Calu3 (cell line): ENCODE results near the gene ANKRD33B. TPM values are rescaled to one million over a fixed set of nuclear protein-coding genes. Genes with fewer than 3 reads are reported as not detected.
"Not testable (repeated sequence)": the region's sequence is repeated elsewhere in the genome, so short reads cannot be mapped to it uniquely, and the experiment has no call there.

Experiments used
- BruUV-seq: library from RNA; stranded (reverse); fragments of 400-500 nt; replicated peaks from 2 replicates; lab custom pipeline; 2021; lab: Mats Ljungman, UMichigan
- CTCF ChIA-PET: fragments of 300-600 bp; sonication (Branson Sonifier 250); formaldehyde crosslinking; loops from one replicate; lab custom pipeline; 2022; ENCODE audit warnings: antibody characterized with exemption; lab: Charles Lee
- DNase-seq: peaks from one replicate; pipeline ENCODE4 v3.0.0; 2022
- H3K27ac Mint-ChIP-seq: one replicate; pipeline ENCODE4 v1.8.0; 2022; ENCODE audit warnings: mixed read lengths; ENCODE audit not compliant: unreplicated experiment
- H3K27me3 Mint-ChIP-seq: one replicate; pipeline ENCODE4 v1.8.0; 2022; ENCODE audit warnings: mixed read lengths; ENCODE audit not compliant: unreplicated experiment
- H3K36me3 Mint-ChIP-seq: one replicate; pipeline ENCODE4 v1.8.0; 2022; ENCODE audit warnings: mild to moderate bottlenecking, moderate library complexity, mixed read lengths; ENCODE audit not compliant: insufficient read depth, unreplicated experiment
- H3K4me1 Mint-ChIP-seq: one replicate; pipeline ENCODE4 v1.8.0; 2022; ENCODE audit warnings: mild to moderate bottlenecking, low read depth, mixed read lengths; ENCODE audit not compliant: unreplicated experiment
- H3K4me3 Mint-ChIP-seq: one replicate; pipeline ENCODE4 v1.8.0; 2022; ENCODE audit warnings: mild to moderate bottlenecking, low read depth, moderate library complexity, mixed read lengths; ENCODE audit not compliant: unreplicated experiment
- H3K9me3 Mint-ChIP-seq: one replicate; pipeline ENCODE4 v1.8.0; 2022; ENCODE audit warnings: low read depth, mixed read lengths; ENCODE audit not compliant: unreplicated experiment
- intact Hi-C: fragments of 100-400 bp; cut with micrococcal nuclease; formaldehyde crosslinking; loops from one replicate; pipeline ENCODE4 v1.10.0; 2022; ENCODE audit not compliant: unreplicated experiment
- total RNA-seq: library from RNA; stranded (reverse); gene quantifications from 2 replicates; pipeline ENCODE4 v1.2.3, GENCODE V29; 2022
- TF ChIP-seq, protein P1 (sequence below): fragments of 200-600 bp; IDR thresholded peaks from one replicate; pipeline ENCODE4 v1.8.0; 2022; ENCODE audit warnings: antibody characterized with exemption; ENCODE audit not compliant: unreplicated experiment

Gene ANKRD33B
- total RNA-seq, 1 experiment from 2014 or later = 3.6 TPM

DNA sequence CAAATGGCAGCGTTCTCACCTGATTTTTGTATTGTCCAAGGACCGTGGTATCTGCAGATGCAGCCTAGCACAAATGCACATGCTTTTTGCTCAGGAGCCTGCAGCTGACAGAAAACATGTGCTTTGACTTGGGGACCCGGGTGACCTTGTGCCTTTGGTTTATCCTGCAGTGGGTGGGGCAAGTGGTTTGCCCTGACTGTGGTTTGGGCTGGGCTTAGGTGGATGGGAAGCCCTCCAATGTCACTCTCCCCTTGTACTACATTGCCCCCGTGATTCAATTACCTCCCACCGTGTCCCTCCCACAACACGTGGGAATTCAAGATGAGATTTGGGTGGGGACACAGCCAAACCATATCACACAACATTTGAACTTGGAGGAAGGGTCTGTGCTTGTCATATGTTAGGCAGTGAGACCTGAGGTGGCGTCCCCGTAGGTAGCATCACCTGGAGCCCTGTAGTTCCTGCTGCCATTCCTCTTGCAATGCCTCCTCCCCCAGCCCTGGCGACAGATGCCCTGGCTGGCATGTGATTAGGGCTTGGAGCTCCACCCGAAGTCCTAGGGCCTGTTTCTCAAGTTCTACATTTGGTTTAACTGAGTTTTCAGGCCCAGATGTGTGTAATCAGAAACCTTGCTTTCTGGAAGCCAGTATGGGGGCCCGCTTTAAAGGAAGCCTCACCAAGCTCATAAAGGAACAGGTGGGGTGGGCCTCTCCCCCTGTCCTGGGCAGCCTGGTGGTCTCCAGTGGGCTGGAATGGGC, 2.1 kb downstream of the ANKRD33B start:
- Mint-ChIP-seq H3K36me3 (peaks cover 24% of the 10 kb centered on the region), H3K4me3 (peak overlapping the region; percentile 79), H3K27ac (no peak overlapping the region), H3K27me3 (no peaks in the 10 kb centered on the region), H3K4me1 (peaks cover 9% of the 10 kb centered on the region), H3K9me3 (no peaks in the 10 kb centered on the region)
- no TSS peak for BruUV-seq
- DNase-seq = no peak
- CTCF ChIA-PET = interaction anchor here (0.6 kb wide), 1 partner anchor 21 kb away, joined by 3 read pairs; no protein-coding TSS in a partner anchor
- intact Hi-C loops = loop anchor here (10.0 kb wide), 1 partner anchor 59 kb away; no protein-coding TSS in a partner anchor
- TF ChIP-seq, protein P1, sequence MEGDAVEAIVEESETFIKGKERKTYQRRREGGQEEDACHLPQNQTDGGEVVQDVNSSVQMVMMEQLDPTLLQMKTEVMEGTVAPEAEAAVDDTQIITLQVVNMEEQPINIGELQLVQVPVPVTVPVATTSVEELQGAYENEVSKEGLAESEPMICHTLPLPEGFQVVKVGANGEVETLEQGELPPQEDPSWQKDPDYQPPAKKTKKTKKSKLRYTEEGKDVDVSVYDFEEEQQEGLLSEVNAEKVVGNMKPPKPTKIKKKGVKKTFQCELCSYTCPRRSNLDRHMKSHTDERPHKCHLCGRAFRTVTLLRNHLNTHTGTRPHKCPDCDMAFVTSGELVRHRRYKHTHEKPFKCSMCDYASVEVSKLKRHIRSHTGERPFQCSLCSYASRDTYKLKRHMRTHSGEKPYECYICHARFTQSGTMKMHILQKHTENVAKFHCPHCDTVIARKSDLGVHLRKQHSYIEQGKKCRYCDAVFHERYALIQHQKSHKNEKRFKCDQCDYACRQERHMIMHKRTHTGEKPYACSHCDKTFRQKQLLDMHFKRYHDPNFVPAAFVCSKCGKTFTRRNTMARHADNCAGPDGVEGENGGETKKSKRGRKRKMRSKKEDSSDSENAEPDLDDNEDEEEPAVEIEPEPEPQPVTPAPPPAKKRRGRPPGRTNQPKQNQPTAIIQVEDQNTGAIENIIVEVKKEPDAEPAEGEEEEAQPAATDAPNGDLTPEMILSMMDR = no peak

DNA sequence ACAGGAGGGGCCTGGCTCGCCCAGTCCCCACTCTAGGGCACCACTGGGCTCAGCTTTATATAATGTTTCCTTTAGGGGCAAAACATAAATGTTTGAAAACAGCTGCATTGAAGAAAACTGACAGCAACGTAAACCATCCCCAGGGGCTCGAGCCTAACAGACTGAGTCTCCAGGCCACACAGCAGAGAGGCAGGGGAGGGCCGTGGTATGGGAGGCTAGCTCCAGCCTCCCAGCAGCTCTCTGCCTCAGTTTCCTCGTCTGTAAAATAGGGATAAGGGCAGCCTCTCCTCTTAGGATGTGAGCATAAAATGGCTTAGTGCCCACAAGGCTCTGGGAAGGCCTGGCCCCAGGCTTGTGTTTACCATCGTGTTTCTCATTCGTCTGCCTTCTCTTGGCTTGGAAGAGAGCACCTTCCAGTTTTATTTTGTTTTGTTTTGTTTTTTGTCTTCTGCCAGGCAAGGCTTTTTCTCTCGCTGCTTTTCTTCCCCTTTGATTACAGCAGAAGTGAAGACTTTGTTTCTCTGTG, 2.7 kb downstream of the ANKRD33B start:
- Mint-ChIP-seq H3K36me3 (peaks cover 24% of the 10 kb centered on the region), H3K4me1 (peaks cover 9% of the 10 kb centered on the region), H3K4me3 (no peak overlapping the region), H3K27me3 (no peaks in the 10 kb centered on the region), H3K9me3 (no peaks in the 10 kb centered on the region), H3K27ac (no peak overlapping the region)
- TF ChIP-seq, protein P1 = no peak
- DNase-seq = no peak
- no TSS peak for BruUV-seq
- intact Hi-C loops = loop anchor here (10.0 kb wide), 1 partner anchor 58 kb away; no protein-coding TSS in a partner anchor
- CTCF ChIA-PET = interaction anchor here (0.6 kb wide), 1 partner anchor 22 kb away, joined by 3 read pairs; no protein-coding TSS in a partner anchor

DNA sequence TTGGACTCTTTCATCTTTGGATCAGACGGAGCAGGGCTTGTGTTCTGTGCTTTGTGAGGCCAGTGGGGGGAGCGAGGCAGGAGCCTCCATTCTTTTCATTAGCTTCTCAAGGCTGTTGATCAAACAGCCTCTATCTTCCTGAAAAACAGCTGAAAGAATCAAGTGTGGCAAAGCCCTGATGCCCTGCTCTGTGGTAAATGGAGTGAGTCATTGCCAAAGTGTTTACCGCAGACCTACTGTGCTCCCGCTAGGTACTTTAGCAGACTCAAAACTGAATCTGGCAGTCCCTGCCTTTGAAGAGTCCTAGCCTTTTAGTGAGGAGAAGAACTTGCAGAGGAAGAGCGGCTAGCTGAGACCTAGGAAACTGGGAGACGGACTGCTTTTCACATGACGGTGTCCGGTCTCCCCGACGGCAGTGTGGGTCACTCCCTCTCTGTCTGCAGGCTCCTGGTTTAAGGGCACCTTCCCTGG, 3.3 kb downstream of the ANKRD33B start:
- DNase-seq = no peak
- intact Hi-C loops = loop anchor here (10.0 kb wide), 1 partner anchor 58 kb away; no protein-coding TSS in a partner anchor
- CTCF ChIA-PET = no interaction called here
- no peak overlapping the region for H3K4me3 Mint-ChIP-seq
- no TSS peak for BruUV-seq
- no peaks in the 10 kb centered on the region for H3K9me3 Mint-ChIP-seq
- H3K4me1 Mint-ChIP-seq = peaks cover 9% of the 10 kb centered on the region
- H3K27ac Mint-ChIP-seq = no peak overlapping the region
- peaks cover 24% of the 10 kb centered on the region for H3K36me3 Mint-ChIP-seq
- TF ChIP-seq, protein P1 = no peak
- no peaks in the 10 kb centered on the region for H3K27me3 Mint-ChIP-seq

DNA sequence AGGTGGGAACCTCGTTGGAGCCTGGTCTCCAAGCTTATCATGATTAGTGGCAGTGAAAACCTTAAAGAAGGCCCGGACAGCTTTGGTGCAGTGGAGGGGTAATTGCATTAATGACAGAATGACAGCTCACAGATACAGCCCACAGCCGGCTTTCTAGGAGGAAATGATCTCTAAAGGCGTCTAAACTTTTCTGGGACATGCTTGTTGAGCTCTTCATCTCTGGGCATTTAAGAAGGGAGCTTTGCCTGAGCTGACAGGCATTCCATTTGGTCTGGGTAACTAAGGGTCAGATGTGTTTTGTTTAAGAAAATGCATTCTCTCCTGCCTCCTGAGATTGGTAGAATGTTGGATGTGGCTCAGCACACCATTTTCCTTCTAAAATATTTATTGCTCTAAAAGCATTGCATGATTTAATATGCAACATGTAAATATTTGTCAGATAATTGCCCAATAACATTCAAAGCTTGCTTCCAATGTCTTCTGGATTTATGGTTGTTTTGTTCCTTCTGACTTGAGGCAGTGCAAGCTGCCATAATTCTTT, 4.0 kb downstream of the ANKRD33B start:
- no peak overlapping the region for H3K27ac Mint-ChIP-seq
- intact Hi-C loops = loop anchor here (10.0 kb wide), 1 partner anchor 57 kb away; no protein-coding TSS in a partner anchor
- BruUV-seq = no TSS peak
- CTCF ChIA-PET = no interaction called here
- H3K9me3 Mint-ChIP-seq = no peaks in the 10 kb centered on the region
- TF ChIP-seq, protein P1 = no peak
- H3K27me3 Mint-ChIP-seq = no peaks in the 10 kb centered on the region
- H3K36me3 Mint-ChIP-seq = peaks cover 24% of the 10 kb centered on the region
- H3K4me1 Mint-ChIP-seq = peaks cover 9% of the 10 kb centered on the region
- no peak overlapping the region for H3K4me3 Mint-ChIP-seq
- DNase-seq = no peak

DNA sequence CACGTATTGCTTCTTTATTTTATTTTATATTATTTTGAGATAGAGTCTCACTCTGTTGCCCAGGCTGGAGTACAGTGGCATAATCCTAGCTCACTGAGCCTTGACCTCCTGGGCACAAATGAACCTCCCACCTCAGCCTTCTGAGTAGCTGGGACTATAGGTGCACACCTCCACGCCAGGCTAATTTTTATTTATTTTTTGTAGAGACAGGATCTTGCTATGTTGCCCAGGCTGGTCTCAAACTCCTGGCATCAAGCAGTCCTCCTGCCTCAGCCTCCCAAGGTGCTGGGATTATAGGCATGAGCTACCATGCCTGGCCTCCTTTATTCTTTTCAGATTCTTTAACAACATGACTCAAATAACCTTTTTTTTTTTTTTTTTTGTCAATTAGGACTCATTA, 6.7 kb downstream of the ANKRD33B start:
- H3K27ac Mint-ChIP-seq, DNase-seq, H3K4me3 Mint-ChIP-seq, H3K9me3 Mint-ChIP-seq, BruUV-seq, H3K4me1 Mint-ChIP-seq, H3K27me3 Mint-ChIP-seq, CTCF ChIA-PET, intact Hi-C loops, H3K36me3 Mint-ChIP-seq: not testable (repeated sequence)
